Activated CD4-positive, alpha-beta T cell treated with anti-CD3 and anti-CD28 coated beads for 36 hours (primary cell): Measurements from ENCODE around the gene IGFL2. TPM values are rescaled to one million over a fixed set of nuclear protein-coding genes. Genes with fewer than 3 reads are reported as not detected.

Experiments used
- total RNA-seq, 2 experiments: library from RNA; stranded (reverse); gene quantifications; one replicate each; pipeline ENCODE4 v1.2.3, GENCODE V29; 2021

IGFL2 gene
- total RNA-seq, 2 experiments from 2014 or later, result not detected

Other genes starting within 250 kb of the IGFL2 start
- gene MYPOP, start 245.6 kb upstream of the IGFL2 start, total RNA-seq, result 1 to 10 TPM; 5.0 to 5.6 TPM
- not detected for gene NANOS2, start 233.5 kb upstream of the IGFL2 start, total RNA-seq
- under 1 TPM; 0.02 to 0.09 TPM for gene NOVA2, start 174.4 kb upstream of the IGFL2 start, total RNA-seq
- 10 to 100 TPM; 22.4 to 26.2 TPM for gene CCDC61, start 152.8 kb upstream of the IGFL2 start, total RNA-seq
- gene PGLYRP1, start 125.2 kb upstream of the IGFL2 start, total RNA-seq, result not detected
- not detected for gene IGFL4, start 107.2 kb upstream of the IGFL2 start, total RNA-seq
- not detected for gene IGFL3, start 23.6 kb upstream of the IGFL2 start, total RNA-seq
- not detected for gene IGFL1, start 81.5 kb downstream of the IGFL2 start, total RNA-seq
- not detected for gene HIF3A, start 148.8 kb downstream of the IGFL2 start, total RNA-seq
- gene PPP5C, start 198.8 kb downstream of the IGFL2 start, total RNA-seq, result 100 to 1,000 TPM in 1 of 2 experiments, 10 to 100 TPM in 1; 100.0 to 129 TPM